GM21447 (cell line): Measurements from ENCODE around the gene CKMT2.
"Not testable (repeated sequence)": the region's sequence is repeated elsewhere in the genome, so short reads cannot be mapped to it uniquely, and the experiment has no call there.

Source experiments
- ATAC-seq: cut with Tn5 transposase; IDR thresholded peaks from one replicate; pipeline ENCODE4 v1.9.1; 2021; ENCODE audit not compliant: unreplicated experiment

CKMT2 gene

GRCh38 chr5:81249240-81249639 lies 16.1 kb downstream of the CKMT2 start:
- ATAC-seq: no peak

DNA sequence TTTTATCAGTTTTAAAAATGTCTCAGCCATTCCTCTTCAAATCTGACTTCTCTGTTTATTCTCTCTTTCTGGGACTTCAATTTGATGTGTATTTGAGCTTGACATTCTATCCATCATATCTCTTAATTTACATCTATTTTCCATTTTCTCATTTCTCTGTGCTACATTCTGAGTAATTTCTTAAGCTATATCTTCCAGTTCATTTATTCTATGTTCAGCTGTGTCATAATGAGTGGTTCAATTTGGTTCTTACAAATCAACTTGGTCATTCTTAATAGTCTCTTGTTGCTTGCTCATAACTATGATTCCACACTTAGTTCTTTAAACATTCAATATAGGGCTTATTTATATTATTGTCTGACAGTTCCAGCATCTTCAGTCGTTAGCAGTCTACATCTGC lies 16.9 kb downstream of the CKMT2 start:
- no peak for ATAC-seq

- ATAC-seq: no peak
Measured at GRCh38 chr5:81251922-81252321, 18.8 kb downstream of the CKMT2 start.

GRCh38 chr5:81252904-81253303 lies 19.8 kb downstream of the CKMT2 start:
- ATAC-seq: no peak

- no peak for ATAC-seq
Measured at GRCh38 chr5:81253875-81254274, 20.8 kb downstream of the CKMT2 start.

GRCh38 chr5:81254886-81255559 lies 21.9 kb downstream of the CKMT2 start:
- no peak for ATAC-seq

DNA sequence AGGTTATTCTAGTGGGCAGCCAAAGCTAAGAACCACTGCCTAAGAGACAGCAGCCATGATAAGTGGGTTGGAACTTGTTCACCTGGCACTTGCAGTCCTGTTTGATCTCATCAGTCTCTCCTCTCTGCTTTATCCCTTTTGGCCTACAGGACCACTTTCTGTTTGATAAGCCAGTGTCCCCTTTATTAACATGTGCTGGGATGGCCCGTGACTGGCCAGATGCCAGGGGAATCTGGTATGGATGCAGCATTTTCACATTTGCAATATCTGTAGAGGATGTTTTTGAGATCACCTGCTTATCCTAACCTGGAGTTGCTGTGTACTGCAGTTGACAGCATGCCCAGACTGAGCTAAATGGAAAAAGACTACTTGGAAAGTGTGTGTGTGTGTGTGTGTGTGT lies 23.6 kb downstream of the CKMT2 start:
- no peak for ATAC-seq

GRCh38 chr5:81262796-81263195 lies 29.7 kb downstream of the CKMT2 start:
- ATAC-seq: not testable (repeated sequence)

GRCh38 chr5:81265101-81265500 lies 32.0 kb downstream of the CKMT2 start:
- no peak for ATAC-seq

DNA sequence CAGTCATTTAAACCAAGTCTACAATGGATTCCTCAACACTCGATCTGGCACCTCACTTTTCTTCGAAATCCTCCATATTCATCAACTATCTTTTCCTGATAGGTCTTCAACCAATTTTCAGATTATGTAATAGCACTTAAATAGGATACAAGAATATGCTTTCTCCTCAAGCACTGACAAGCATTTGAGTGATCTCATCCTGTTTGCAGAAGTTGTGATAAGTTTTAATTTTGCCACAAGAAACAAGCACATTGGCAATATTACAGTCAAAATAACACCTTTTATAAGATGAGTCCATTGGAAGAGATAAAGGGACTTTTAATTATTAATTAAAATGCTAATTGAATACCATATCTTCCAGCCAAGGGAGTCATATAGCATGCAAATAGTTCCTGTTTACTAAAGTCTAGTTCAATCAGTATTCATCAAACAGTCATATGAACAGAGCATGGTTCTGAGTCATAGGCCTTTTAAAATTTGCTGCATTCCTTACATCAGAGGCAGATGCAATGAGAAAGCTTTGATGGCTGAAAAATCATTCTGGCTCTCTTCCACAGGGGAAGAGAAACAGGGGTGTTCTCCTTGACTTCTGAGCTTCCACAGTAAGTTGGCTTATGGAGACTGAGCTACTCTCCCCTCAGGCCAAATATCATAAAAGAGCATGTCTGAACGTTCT lies 35.5 kb downstream of the CKMT2 start:
- ATAC-seq: no peak

- no peak for ATAC-seq
Measured at GRCh38 chr5:81269751-81270393, 36.8 kb downstream of the CKMT2 start.

GRCh38 chr5:81270394-81271027 lies 37.4 kb downstream of the CKMT2 start:
- not testable (repeated sequence) for ATAC-seq

DNA sequence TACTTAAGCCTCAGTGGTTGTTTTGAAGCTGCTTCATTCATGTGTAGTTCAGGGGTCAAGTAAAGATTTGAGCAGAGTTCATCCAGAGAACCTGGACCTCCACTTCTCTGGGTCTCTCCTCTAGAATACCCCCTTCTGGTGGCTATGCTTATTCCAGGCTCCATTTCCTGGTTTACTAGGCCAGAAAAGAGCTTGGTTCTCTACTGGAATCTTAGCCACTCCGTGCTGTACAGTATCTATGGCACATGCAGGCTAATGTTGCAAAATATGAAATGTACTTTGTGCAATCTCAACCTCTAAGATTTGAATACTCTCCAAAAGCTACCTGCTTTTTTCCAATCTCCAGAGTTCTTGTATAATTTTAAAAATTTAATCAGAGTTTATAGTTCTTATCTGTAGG lies 50.9 kb downstream of the CKMT2 start:
- ATAC-seq: no peak

- ATAC-seq: no peak
Measured at GRCh38 chr5:81286059-81286617, 53.0 kb downstream of the CKMT2 start.

DNA sequence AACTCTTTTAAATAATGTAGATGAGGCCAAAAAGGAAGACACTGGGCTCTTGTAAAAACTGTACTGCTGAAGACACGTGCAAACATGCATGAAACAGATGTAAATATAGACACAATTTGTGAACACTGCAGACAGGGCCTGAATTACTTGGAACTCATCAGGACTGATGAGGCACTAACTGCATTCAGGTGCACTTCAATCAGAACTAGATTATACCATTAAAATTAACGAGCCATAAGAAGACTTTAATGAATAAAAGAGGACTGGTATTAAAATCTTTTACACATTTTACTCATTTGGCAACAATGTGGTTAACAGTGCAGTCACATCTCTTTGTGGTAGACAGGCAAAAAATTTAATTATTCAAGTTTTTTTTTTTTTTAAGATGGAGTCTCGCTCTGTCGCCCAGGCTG lies 54.9 kb downstream of the CKMT2 start:
- no peak for ATAC-seq

GRCh38 chr5:81290146-81290545 lies 57.0 kb downstream of the CKMT2 start:
- no peak for ATAC-seq

- ATAC-seq: no peak
Measured at GRCh38 chr5:81292130-81292529, 59.0 kb downstream of the CKMT2 start.

- ATAC-seq: not testable (repeated sequence)
Measured at GRCh38 chr5:81294021-81294420, 60.9 kb downstream of the CKMT2 start.

DNA sequence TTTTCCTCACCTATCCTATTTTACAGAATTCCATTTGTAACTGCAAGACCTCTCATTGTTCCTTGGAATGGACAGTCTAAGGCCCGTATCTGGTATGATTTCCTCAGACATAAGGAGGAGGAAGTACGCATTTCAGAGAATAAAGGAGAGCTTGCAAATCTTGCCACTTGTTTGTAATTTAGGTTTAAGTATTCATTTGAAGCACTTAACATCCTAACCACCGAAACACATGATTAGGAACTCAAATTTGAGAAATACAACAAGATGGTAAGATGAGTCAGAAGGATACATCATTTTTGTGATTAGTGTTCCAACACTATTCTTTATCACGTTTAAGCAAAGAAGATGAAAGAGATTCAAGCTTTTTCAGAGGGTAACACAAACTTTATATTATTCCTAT lies 64.4 kb downstream of the CKMT2 start:
- no peak for ATAC-seq

DNA sequence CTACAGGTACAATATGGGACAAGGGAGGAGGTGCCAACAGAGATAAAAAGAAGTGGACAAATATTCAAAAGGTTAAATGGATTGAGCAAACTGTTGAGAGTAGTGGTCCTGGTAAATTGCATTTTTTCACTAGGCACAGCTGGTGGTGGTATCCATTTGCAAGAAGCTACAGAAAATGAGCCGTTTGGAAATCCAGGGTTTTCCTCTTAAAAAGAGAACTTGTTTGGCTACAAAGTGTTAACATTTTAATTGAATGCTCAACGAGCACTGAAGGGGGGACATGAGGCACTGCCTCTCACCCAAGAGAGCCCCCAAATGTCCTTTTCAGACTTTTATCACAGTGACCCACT lies 67.8 kb downstream of the CKMT2 start:
- no peak for ATAC-seq

- ATAC-seq: peak; percentile 96
Measured at GRCh38 chr5:81301271-81302015, 68.3 kb downstream of the CKMT2 start, which contains the start of gene ZCCHC9. TSS of gene ZCCHC9 (plus strand) at chr5:81301587. CDS start at chr5:81304758, 3,171 bp downstream.
